ENCODE data around the gene ADAM29. TPM values are rescaled to one million over a fixed set of nuclear protein-coding genes. Genes with fewer than 3 reads are reported as not detected.

ADAM29 gene
- total and polyA plus RNA-seq, 2 of the 8 experiments (the other 6 are each of a cell fraction or from before 2014, with no cell fraction given): 0.03 TPM; not detected in 1

Small RNA genes within 50 kb of the gene (small RNA-seq; reads per million reads assigned to genes)
- gene AC105914.1 (ENCODE audit: insufficient read depth): not detected

Other genes with a start within 250 kb of the ADAM29 start
- not detected in 2 replicates for gene GLRA3, start 89.1 kb upstream of the ADAM29 start, total RNA-seq (2021; fragmentation: NEBNext Ultra II Directional; extraction: Animal tissue kit (Norgen Biotek cat#: 25700))
- gene GLRA3, start 89.1 kb upstream of the ADAM29 start, polyA plus RNA-seq (2011; rRNA removed): 0.02 TPM in 1 of 2 replicates, not detected in the other

Data from H1 (cell line).